ENCODE measurements around the gene ITGA4.

Gene ITGA4

DNA sequence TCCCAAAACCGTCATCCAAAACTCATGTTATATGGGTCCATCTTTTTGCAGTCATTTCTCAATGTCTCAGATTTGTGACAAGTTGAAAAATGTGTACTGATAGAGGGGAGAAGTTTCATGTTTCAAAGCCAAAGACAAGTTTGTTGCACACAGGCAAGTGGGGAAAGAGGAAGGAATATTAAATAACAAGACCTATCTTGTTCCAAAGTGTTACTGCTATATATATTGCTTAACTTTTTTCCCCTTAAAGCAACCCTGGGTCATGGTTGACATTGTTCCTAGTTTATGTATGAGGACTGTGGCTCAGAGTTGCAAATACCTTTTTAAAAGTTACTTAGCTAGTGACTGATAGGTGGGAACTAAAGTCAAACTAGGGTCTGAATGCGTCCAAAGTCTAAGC lies 1.7 kb downstream of the ITGA4 start:
- DNase-seq (ENCODE audit: low read depth): no peak

GRCh38 chr2:181459621-181460021 lies 2.4 kb downstream of the ITGA4 start:
- DNase-seq (ENCODE audit: low read depth): no peak

DNA sequence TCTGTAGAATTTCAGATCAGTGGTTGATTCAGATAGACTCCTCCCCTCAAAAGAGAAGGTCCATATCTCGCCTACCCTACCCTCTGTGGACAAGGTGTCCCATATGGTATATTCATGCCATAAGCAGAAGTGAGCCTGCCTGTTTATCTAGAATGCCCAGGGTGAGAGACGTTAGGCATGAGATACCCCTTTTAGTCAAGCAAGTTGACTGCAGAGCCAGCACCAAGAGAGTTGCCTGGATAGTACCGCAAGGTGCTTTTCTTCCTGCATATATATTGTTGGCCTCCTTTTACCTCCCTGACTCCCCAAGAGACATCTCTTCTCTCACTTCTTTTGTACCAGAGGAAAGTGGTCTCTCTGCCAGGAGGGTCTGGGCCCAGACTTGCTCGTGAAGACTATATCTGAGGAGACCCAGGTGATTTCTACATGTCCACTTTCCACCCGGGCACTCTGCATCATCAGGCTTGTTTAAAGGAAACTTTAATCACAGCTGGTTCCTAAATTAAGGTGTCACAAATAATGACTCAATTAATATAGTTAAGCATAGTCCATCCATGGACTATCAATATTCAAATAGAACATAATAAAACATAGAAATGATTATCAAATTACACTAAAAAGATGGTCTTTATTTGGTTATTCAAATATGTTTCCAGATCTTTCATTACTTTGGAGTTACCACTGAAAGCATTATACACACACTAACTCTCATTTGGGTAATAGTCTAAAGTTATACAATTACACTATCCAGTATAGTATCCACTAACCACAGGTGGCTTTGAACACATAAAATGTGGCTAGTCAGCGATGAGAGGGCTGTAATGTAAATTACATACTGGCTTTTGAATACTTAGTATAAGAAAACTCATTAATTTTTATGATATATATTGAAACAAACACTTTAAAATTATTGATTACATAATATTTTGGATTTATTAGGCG lies 4.1 kb downstream of the ITGA4 start:
- no peak for DNase-seq (ENCODE audit: low read depth)

- DNase-seq (ENCODE audit: low read depth): no peak
These were observed 4.8 kb downstream of the ITGA4 start for GRCh38 chr2:181462033-181462432.

- no peak for DNase-seq (ENCODE audit: low read depth)
These were observed 6.4 kb downstream of the ITGA4 start for GRCh38 chr2:181463588-181463987.

DNA sequence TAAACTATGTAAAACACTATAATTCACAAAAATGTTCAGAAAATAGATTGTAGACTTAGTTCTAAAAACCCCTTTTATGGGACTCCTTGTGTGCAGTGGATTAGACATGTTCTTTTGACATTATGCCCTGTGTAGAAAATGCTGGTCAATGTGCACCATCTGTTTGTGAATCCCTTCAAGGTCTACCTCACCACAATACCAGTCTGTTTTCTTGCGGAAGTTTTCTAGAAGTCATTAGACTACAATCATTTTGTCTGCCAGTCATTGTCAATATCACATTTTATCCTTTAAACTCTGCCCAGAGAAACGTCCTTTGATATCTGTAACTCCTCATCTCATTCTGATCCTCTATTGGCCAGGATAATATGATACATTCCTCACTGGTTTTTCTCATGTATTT lies 7.8 kb downstream of the ITGA4 start:
- DNase-seq (ENCODE audit: low read depth): no peak

DNA sequence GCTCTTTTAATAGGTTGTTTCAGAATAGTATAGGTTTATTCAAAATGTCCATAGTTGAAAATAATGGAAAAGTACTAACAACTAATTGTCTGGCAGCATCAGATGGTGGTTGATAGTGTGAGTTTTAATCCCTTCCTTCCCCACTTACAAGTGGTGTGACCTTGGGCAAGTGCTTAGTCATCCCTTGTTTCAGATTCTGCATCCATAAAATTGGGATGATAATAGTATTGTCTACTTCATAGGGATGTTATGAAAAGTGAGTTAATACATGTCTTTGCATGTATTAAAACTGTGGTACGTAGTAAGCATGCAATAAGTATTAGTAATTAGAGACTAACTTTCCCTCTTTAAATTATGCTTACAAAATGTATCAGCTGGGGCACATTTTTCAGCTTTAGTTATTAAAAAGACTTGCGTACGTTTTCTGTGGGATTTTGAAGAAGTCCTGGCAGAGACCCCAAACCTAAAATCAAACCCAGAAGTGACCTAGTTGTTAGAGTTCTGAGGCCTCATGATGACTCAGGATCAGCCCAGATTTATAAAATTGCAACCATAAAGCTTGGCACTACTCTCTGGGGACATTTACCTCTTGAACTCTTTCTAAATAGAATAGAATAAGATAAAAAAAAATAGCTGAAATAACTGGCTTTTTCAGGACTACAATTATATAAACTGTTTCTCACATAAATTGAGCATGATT lies 8.6 kb downstream of the ITGA4 start:
- no peak for DNase-seq (ENCODE audit: low read depth)

DNA sequence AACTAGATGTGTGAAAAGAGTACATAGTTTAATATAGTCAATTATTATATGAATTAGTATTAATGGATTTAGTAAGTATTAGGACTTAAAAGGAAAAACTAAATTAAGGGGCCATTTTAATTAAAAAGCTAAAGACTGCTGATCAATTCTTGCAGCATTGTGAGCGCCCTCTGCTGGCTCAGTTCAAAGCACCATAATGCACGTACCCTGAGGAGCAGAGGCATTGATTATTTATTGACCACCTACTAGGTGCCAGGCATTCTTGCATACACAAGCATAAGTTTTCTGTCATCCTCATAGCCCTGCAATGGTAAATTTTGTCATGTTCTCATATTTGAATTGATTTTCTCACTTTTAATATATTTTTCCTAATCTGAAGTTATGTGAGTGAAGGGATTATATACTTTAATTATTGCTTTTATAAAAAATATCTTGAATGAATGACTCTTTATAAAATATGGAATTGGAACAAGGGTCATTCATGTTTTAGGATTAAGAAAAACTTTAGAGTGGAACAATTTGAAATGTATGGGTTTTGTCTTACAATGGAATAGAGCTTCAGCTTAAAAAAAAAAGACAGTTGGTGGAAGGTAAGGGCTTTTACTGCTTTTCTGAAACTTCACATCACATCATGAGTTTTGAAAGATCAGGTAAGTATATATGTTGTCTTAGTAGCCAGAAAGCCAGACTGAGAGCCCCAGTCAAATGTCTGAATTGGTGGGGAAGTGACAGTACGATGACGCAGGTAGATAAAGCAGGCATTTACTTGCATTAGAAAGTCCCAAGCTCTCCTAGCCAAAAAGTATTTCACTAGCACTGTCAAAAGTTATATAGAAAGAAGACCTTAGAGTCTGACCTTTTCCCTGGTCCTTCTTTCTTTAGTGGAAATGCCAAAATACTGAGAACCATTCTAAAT lies 9.7 kb downstream of the ITGA4 start:
- no peak for DNase-seq (ENCODE audit: low read depth)

DNA sequence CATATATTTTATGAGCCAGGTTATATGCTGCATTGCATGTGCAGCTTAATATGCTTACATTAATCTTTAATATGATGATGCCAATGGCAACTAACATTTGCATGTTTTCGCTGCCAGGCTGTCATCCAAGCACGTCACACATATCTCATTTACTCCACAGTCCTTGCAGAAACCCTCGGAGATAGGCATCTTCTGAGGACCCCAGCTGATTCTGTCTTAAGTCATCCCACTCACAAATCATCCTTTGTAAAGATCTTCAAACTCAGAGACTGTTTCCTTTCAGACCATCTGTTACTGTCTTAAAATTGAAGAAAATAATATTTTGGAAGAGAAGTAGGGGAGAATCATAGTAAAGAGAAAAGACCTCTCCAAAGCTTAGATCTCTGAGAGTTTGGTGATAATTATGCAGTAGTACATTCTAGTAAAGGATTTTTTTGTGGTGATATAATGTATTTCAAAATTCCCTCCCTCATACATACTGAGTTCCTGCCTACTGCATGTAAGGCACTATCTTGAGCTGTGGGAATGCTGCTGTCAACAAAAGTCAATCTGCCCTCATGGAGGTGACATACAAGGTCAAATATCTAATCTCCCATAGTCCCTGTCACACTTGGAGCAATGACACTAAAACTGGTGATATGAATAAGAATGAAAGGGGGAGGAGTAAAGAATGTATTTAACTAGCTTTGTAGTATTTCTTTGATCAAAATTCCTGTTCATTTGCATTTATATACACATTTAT lies 11.0 kb downstream of the ITGA4 start:
- no peak for DNase-seq (ENCODE audit: low read depth)

- no peak for DNase-seq (ENCODE audit: low read depth)
These were observed 11.6 kb downstream of the ITGA4 start for GRCh38 chr2:181468811-181469210.

- DNase-seq (ENCODE audit: low read depth): no peak
These were observed 14.0 kb downstream of the ITGA4 start for GRCh38 chr2:181471226-181471625.

- DNase-seq (ENCODE audit: low read depth): no peak
These were observed 14.6 kb downstream of the ITGA4 start for GRCh38 chr2:181471783-181472182.

DNA sequence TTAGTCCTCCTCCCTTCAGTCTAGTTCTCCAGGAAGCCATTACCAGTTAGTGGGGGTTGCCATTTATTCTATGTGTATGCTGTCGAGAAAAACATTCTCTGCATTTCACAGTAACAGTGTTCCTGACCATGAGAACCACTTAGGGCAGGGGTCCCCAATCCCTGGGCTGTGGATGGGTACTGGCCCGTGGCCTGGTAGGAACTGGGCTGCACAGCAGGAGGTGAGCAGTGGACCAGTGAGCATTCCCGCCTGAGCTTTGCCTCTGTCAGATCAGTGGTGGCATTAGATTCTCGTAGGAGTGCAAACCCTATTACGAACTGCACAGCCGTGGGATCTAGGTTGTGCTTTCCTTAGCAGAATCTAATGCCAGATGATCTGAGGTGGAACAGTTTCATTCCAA lies 15.8 kb downstream of the ITGA4 start:
- no peak for DNase-seq (ENCODE audit: low read depth)

GRCh38 chr2:181474222-181474881 lies 17.2 kb downstream of the ITGA4 start:
- DNase-seq (ENCODE audit: low read depth): no peak

GRCh38 chr2:181483211-181483610 lies 26.0 kb downstream of the ITGA4 start:
- no peak for DNase-seq (ENCODE audit: low read depth)

- DNase-seq (ENCODE audit: low read depth): no peak
These were observed 26.7 kb downstream of the ITGA4 start for GRCh38 chr2:181483876-181484275.

DNA sequence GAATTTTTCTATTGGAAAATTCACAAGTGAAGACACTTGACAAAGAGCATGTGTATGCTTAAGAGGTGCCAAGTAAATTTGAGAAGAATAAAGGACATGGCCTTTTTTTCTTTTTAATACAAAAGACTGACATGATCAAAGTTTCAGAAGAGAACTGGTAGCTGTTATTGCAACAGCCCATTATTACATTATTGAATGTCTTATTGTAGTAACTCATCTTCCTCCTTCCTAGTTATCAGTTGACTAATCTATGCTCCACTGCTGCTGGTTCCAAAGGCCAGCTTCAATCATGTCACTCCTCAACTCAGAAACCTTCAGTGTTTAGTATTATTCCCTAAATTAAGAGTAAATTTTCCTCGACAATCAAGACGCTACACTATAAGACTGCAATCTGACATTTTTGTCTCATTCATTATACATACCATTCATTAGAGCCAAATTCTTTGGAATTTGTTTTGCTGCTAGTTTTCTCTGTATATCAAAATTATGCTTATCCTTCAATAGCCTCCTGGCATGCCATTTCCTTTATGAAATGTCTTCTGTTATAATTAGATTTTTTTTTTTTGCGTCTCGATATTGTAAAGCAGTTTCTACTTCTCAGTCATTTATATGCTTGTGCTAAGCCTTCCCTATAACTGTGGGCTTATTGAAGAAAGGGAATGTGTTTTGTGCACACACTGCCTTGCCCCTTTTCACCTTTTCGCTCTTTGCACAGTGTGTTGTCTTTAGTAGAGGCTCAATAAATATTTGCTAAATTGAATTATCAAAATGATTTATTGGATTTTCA lies 27.9 kb downstream of the ITGA4 start:
- no peak for DNase-seq (ENCODE audit: low read depth)

- DNase-seq (ENCODE audit: low read depth): no peak
These were observed 28.4 kb downstream of the ITGA4 start for GRCh38 chr2:181485638-181485946.

GRCh38 chr2:181499231-181499630 lies 42.0 kb downstream of the ITGA4 start:
- DNase-seq (ENCODE audit: low read depth): no peak

GRCh38 chr2:181500201-181500600 lies 43.0 kb downstream of the ITGA4 start:
- no peak for DNase-seq (ENCODE audit: low read depth)

Data from HS-27A (cell line).